GM23338 (cell line): ENCODE data around the gene ITGB2. TPM values are rescaled to one million over a fixed set of nuclear protein-coding genes. Genes with fewer than 3 reads are reported as not detected.

Experiments
- ATAC-seq: fragments of 200-7000 bp; cut with Tn5 transposase; 3 replicates; pipeline ENCODE4 v1.9.1; 2020
- DNase-seq: peaks from one replicate; pipeline ENCODE4 v3.0.0-alpha.2; 2015; ENCODE audit warnings: low spot score
- H2AFZ ChIP-seq: fragments of 200-600 bp; sonication (generic); 2 replicates; pipeline ENCODE4 v1.8.0; 2016; ENCODE audit warnings: antibody characterized with exemption, mild to moderate bottlenecking, moderate library complexity
- H3F3A ChIP-seq: fragments of 200-600 bp; sonication (generic); replicated peaks from 2 replicates; pipeline ENCODE4 v1.8.0; 2017; ENCODE audit warnings: antibody characterized with exemption, mixed run types, low read depth
- H3K27ac ChIP-seq: fragments of 200-600 bp; sonication (generic); 2 replicates; pipeline ENCODE4 v1.6.1; 2016; ENCODE audit warnings: low read depth
- H3K27me3 ChIP-seq: fragments of 200-600 bp; sonication (generic); 2 replicates; pipeline ENCODE4 v1.8.0; 2016; ENCODE audit warnings: mild to moderate bottlenecking, mixed run types, moderate library complexity; ENCODE audit not compliant: insufficient read depth
- H3K36me3 ChIP-seq: fragments of 200-600 bp; sonication (generic); 2 replicates; pipeline ENCODE4 v1.8.0; 2016; ENCODE audit warnings: mild to moderate bottlenecking; ENCODE audit not compliant: insufficient read depth
- H3K4me1 ChIP-seq: fragments of 200-600 bp; sonication (generic); 2 replicates; pipeline ENCODE4 v1.8.0; 2016; ENCODE audit warnings: mild to moderate bottlenecking, moderate library complexity; ENCODE audit not compliant: insufficient read depth
- H3K4me2 ChIP-seq: fragments of 200-600 bp; sonication (generic); 2 replicates; pipeline ENCODE4 v1.7.1; 2017; ENCODE audit warnings: mixed run types
- H3K4me3 ChIP-seq: fragments of 200-600 bp; sonication (generic); 2 replicates; pipeline ENCODE4 v1.6.1; 2016; ENCODE audit warnings: mixed run types
- H3K79me2 ChIP-seq: fragments of 200-600 bp; sonication (generic); replicated peaks from 2 replicates; pipeline ENCODE4 v1.8.0; 2017; ENCODE audit warnings: mild to moderate bottlenecking; ENCODE audit not compliant: insufficient read depth
- H3K9me2 ChIP-seq: fragments of 200-600 bp; sonication (generic); 2 replicates; pipeline ENCODE4 v1.8.0; 2017; ENCODE audit not compliant: insufficient read depth
- H4K20me1 ChIP-seq: fragments of 200-600 bp; sonication (generic); replicated peaks from 2 replicates; pipeline ENCODE4 v1.8.0; 2017; ENCODE audit warnings: mild to moderate bottlenecking; ENCODE audit not compliant: insufficient read depth
- H3K27ac Mint-ChIP-seq: 2 replicates; pipeline ENCODE4 v1.8.0; 2020; ENCODE audit warnings: inconsistent platforms, mild to moderate bottlenecking, moderate library complexity, mixed read lengths
- H3K27me3 Mint-ChIP-seq: 3 replicates; pipeline ENCODE4 v1.8.0; 2022; ENCODE audit warnings: low read depth, mild to moderate bottlenecking, moderate library complexity, mixed read lengths, inconsistent platforms; ENCODE audit not compliant: insufficient read depth, poor library complexity
- H3K36me3 Mint-ChIP-seq: 3 replicates; pipeline ENCODE4 v1.8.0; 2021; ENCODE audit warnings: low read depth, mild to moderate bottlenecking, inconsistent platforms, moderate library complexity, mixed read lengths
- H3K4me1 Mint-ChIP-seq: 3 replicates; pipeline ENCODE4 v1.8.0; 2020; ENCODE audit warnings: mild to moderate bottlenecking, inconsistent platforms, mixed read lengths
- H3K4me3 Mint-ChIP-seq: 3 replicates; pipeline ENCODE4 v1.8.0; 2021; ENCODE audit warnings: moderate library complexity, mild to moderate bottlenecking, inconsistent platforms, mixed read lengths
- H3K9me3 Mint-ChIP-seq: 3 replicates; pipeline ENCODE4 v1.8.0; 2020; ENCODE audit warnings: moderate library complexity, mild to moderate bottlenecking, inconsistent platforms, mixed read lengths
- EZH2 ChIP-seq: fragments of 200-600 bp; sonication (generic); IDR thresholded peaks from one replicate; pipeline ENCODE4 v1.8.0; 2017; ENCODE audit warnings: antibody characterized with exemption, mild to moderate bottlenecking, low read depth; ENCODE audit not compliant: unreplicated experiment
- EZH2phosphoT487 ChIP-seq: fragments of 200-600 bp; sonication (generic); IDR thresholded peaks from one replicate; pipeline ENCODE4 v1.8.1; 2018; ENCODE audit warnings: antibody characterized with exemption; ENCODE audit not compliant: unreplicated experiment
- NANOG ChIP-seq: IDR thresholded peaks from 2 replicates; pipeline ENCODE4 v1.6.1; 2016; ENCODE audit warnings: antibody characterized with exemption, borderline replicate concordance
- ZNF114 ChIP-seq: fragments of 250-450 bp; sonication (Bioruptor Pico); IDR thresholded peaks from 2 replicates; pipeline ENCODE4 v1.5.0; 2020; ENCODE audit warnings: mild to moderate bottlenecking, moderate library complexity
- ZNF331 ChIP-seq: fragments of 250-450 bp; sonication (Bioruptor Pico); IDR thresholded peaks from 2 replicates; pipeline ENCODE4 v1.5.0; 2020; ENCODE audit warnings: low read depth, mild to moderate bottlenecking, moderate library complexity
- polyA plus RNA-seq: library from polyadenylated mRNA; unstranded; fragments of >200 nt; fragmentation: Nextera tagmentation; extraction: Ambion mirVana; gene quantifications from 2 replicates; pipeline ENCODE4 v1.2.1, GENCODE V29; 2016
- total RNA-seq: library from RNA; depleted of rRNA; stranded (reverse); fragments of >200 nt; shearing (Covaris generic); gene quantifications from 2 replicates; pipeline ENCODE4 v1.2.3, GENCODE V29; 2014
- TF ChIP-seq, protein P1 (sequence below): fragments of 250-450 bp; sonication (Bioruptor Pico); IDR thresholded peaks from 2 replicates; pipeline ENCODE4 v1.5.0; 2020; ENCODE audit warnings: mild to moderate bottlenecking, moderate library complexity
- TF ChIP-seq, protein P2 (sequence below): IDR thresholded peaks from 2 replicates; pipeline ENCODE4 v1.6.1; 2016; ENCODE audit warnings: antibody characterized with exemption

ITGB2 gene
- total and polyA plus RNA-seq, 2 experiments from 2014 or later = 0.44 to 0.63 TPM

DNA sequence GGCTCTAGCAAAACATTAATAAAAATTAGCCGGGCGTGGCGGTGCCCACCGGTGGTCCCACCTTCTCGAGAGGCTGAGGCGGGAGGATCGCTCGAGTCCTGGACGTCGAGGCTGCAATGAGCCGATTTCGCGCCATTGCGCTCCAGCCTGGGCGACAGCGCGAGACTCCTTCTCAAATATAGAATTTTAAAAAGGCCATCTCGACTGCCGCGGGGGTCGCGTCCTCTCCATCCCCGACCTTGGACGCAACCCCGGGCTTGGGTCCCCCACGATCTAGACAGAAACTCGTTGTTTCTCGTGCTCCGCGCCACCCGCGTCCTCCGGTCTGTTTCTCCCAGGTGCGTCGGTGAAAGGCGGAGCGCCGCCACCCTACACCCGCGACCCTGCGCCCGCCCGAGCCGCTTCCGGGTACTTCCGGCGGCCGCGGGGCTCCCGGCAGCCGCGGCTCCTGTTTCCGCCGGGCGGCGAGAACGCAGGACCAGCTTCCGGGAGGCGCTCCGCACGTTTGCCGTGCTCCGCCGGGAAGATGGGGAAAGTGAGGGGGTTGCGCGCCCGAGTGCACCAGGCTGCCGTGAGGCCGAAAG is 18.9 kb upstream of the ITGB2 start, which contains the start of gene SLX9 (continued):
- TF ChIP-seq, protein P1, sequence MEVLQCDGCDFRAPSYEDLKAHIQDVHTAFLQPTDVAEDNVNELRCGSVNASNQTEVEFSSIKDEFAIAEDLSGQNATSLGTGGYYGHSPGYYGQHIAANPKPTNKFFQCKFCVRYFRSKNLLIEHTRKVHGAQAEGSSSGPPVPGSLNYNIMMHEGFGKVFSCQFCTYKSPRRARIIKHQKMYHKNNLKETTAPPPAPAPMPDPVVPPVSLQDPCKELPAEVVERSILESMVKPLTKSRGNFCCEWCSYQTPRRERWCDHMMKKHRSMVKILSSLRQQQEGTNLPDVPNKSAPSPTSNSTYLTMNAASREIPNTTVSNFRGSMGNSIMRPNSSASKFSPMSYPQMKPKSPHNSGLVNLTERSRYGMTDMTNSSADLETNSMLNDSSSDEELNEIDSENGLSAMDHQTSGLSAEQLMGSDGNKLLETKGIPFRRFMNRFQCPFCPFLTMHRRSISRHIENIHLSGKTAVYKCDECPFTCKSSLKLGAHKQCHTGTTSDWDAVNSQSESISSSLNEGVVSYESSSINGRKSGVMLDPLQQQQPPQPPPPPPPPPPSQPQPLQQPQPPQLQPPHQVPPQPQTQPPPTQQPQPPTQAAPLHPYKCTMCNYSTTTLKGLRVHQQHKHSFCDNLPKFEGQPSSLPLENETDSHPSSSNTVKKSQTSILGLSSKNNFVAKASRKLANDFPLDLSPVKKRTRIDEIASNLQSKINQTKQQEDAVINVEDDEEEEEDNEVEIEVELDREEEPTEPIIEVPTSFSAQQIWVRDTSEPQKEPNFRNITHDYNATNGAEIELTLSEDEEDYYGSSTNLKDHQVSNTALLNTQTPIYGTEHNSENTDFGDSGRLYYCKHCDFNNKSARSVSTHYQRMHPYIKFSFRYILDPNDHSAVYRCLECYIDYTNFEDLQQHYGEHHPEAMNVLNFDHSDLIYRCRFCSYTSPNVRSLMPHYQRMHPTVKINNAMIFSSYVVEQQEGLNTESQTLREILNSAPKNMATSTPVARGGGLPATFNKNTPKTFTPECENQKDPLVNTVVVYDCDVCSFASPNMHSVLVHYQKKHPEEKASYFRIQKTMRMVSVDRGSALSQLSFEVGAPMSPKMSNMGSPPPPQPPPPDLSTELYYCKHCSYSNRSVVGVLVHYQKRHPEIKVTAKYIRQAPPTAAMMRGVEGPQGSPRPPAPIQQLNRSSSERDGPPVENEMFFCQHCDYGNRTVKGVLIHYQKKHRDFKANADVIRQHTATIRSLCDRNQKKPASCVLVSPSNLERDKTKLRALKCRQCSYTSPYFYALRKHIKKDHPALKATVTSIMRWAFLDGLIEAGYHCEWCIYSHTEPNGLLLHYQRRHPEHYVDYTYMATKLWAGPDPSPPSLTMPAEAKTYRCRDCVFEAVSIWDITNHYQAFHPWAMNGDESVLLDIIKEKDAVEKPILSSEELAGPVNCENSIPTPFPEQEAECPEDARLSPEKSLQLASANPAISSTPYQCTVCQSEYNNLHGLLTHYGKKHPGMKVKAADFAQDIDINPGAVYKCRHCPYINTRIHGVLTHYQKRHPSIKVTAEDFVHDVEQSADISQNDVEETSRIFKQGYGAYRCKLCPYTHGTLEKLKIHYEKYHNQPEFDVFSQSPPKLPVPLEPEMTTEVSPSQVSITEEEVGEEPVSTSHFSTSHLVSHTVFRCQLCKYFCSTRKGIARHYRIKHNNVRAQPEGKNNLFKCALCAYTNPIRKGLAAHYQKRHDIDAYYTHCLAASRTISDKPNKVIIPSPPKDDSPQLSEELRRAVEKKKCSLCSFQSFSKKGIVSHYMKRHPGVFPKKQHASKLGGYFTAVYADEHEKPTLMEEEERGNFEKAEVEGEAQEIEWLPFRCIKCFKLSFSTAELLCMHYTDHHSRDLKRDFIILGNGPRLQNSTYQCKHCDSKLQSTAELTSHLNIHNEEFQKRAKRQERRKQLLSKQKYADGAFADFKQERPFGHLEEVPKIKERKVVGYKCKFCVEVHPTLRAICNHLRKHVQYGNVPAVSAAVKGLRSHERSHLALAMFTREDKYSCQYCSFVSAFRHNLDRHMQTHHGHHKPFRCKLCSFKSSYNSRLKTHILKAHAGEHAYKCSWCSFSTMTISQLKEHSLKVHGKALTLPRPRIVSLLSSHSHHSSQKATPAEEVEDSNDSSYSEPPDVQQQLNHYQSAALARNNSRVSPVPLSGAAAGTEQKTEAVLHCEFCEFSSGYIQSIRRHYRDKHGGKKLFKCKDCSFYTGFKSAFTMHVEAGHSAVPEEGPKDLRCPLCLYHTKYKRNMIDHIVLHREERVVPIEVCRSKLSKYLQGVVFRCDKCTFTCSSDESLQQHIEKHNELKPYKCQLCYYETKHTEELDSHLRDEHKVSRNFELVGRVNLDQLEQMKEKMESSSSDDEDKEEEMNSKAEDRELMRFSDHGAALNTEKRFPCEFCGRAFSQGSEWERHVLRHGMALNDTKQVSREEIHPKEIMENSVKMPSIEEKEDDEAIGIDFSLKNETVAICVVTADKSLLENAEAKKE (CRISPR knock-in tag) = no peak
- TF ChIP-seq EZH2 = no peak
- no peak for TF ChIP-seq NANOG

DNA sequence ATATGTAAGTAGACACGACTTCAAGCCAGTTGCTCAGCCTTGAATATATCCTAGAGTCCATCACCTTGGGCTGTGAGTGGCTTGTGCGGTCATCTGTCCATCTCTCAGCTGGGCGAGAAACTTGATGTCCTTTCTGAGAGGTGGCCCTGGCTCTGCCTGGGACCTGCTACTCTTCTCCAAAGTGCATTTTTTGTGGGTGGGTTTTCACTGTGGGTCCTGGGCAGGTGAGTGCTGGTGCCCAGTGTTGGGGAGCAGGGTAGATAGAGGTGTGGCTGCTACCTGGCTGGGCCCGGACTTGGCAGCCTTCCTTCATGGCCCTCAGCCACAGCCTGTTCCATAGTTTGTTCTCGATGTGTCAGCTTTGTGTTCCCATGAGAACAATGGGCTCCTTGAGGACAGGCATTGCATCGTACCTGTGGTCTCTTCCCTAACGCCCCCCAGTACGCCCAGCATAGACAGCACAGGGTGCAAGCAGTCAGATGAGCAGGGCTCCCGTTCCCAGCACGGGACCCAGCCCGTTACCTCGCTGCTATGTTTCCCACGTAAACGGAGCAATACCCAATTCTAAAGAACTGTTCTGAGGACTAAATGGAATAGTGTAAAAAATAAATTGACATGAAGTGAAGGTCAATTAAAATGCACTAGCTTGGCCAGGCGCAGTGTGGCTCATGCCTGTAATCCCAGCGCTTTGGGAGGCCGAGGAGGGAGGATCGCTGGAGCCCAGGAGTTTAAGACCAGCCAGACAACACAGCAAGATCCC is 18.3 kb upstream of the ITGB2 start:
- H3K27me3 ChIP-seq = peaks cover 18% of the 10 kb centered on the region
- Mint-ChIP-seq H3K27ac (0 out of 2 replicates have a peak overlapping the region, but pooled peaks have one; percentile 31), H3K27me3 (peaks cover 18% of the 10 kb centered on the region), H3K36me3 (peaks cover 21% of the 10 kb centered on the region), H3K4me3 (peak overlapping the region; percentile 92), H3K4me1 (peaks cover 21% of the 10 kb centered on the region), H3K9me3 (no peaks in the 10 kb centered on the region; the same call in 2 of the 3 replicates)
- H4K20me1 ChIP-seq = peaks cover 28% of the 10 kb centered on the region
- 0 out of 2 replicates have a peak, but pooled peaks cover 5% of the 10 kb centered on the region for H3K36me3 ChIP-seq
- H3F3A ChIP-seq = no peaks in the 10 kb centered on the region
- peak overlapping the region; percentile 89 for H3K4me2 ChIP-seq
- ATAC-seq (no peak), DNase-seq (no peak)
- H2AFZ ChIP-seq = peak overlapping the region; percentile 98
- H3K79me2 ChIP-seq = peaks cover 43% of the 10 kb centered on the region
- no peaks in the 10 kb centered on the region for H3K9me2 ChIP-seq
- H3K4me1 ChIP-seq = peaks cover 10% of the 10 kb centered on the region
- no peak overlapping the region for H3K27ac ChIP-seq
- H3K4me3 ChIP-seq = peak overlapping the region; percentile 85
- no peak for TF ChIP-seq NANOG
- no peak for TF ChIP-seq EZH2phosphoT487
- TF ChIP-seq ZNF331 = no peak
- TF ChIP-seq, protein P2, sequence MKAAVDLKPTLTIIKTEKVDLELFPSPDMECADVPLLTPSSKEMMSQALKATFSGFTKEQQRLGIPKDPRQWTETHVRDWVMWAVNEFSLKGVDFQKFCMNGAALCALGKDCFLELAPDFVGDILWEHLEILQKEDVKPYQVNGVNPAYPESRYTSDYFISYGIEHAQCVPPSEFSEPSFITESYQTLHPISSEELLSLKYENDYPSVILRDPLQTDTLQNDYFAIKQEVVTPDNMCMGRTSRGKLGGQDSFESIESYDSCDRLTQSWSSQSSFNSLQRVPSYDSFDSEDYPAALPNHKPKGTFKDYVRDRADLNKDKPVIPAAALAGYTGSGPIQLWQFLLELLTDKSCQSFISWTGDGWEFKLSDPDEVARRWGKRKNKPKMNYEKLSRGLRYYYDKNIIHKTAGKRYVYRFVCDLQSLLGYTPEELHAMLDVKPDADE = no peak
- no peak for TF ChIP-seq ZNF114 (CRISPR knock-in tag)
